WTC11 (cell line): ENCODE measurements around the gene EXOC4. TPM values are rescaled to one million over a fixed set of nuclear protein-coding genes. Genes with fewer than 3 reads are reported as not detected.

Experiments
- ATAC-seq: fragments of 200-7000 bp; cut with Tn5 transposase; 2 replicates; pipeline ENCODE4 v1.10.0; 2021; ENCODE audit warnings: mild to moderate bottlenecking, moderate library complexity
- CTCF ChIA-PET: fragments of 300-600 bp; sonication (Branson Sonifier 250); formaldehyde crosslinking; loops from one replicate; lab custom pipeline; 2021; ENCODE audit warnings: antibody characterized with exemption; lab: Charles Lee
- POLR2A ChIA-PET: fragments of 350-600 bp; sonication (Branson Sonifier 250); formaldehyde crosslinking; loops from one replicate; lab custom pipeline; 2021; ENCODE audit warnings: antibody characterized with exemption; lab: Charles Lee
- DNase-seq: peaks from one replicate; pipeline ENCODE4 v3.0.0; 2021; ENCODE audit warnings: low spot score
- H3K27ac Mint-ChIP-seq: 2 replicates; pipeline ENCODE4 v1.8.0; 2021; ENCODE audit warnings: mixed read lengths
- H3K27me3 Mint-ChIP-seq: 2 replicates; pipeline ENCODE4 v1.8.0; 2021; ENCODE audit warnings: low read depth, mild to moderate bottlenecking, moderate library complexity, mixed read lengths
- H3K36me3 Mint-ChIP-seq: 2 replicates; pipeline ENCODE4 v1.8.0; 2021; ENCODE audit warnings: mixed read lengths
- H3K4me1 Mint-ChIP-seq: 2 replicates; pipeline ENCODE4 v1.8.0; 2022; ENCODE audit warnings: mixed read lengths
- H3K4me3 Mint-ChIP-seq: 2 replicates; pipeline ENCODE4 v1.8.0; 2021; ENCODE audit warnings: mild to moderate bottlenecking, moderate library complexity, mixed read lengths
- H3K9me3 Mint-ChIP-seq: 2 replicates; pipeline ENCODE4 v1.8.0; 2021; ENCODE audit warnings: mixed read lengths
- ATF2 ChIP-seq: sonication (generic); formaldehyde crosslinking; IDR thresholded peaks from 2 replicates; pipeline ENCODE4 v1.8.1; 2022; ENCODE audit warnings: low read depth, missing genetic modification reagents, borderline replicate concordance
- ELF4 ChIP-seq: sonication (generic); formaldehyde crosslinking; IDR thresholded peaks from 2 replicates; pipeline ENCODE4 v1.8.1; 2022; ENCODE audit warnings: low read depth, mild to moderate bottlenecking, moderate library complexity, missing genetic modification reagents
- GTF2I ChIP-seq: fragments of 250-450 bp; sonication (Bioruptor Pico); conservative IDR thresholded peaks from 2 replicates; pipeline ENCODE4 v1.4.0; 2021; ENCODE audit warnings: mild to moderate bottlenecking
- IRF2 ChIP-seq: sonication (generic); formaldehyde crosslinking; IDR thresholded peaks from 2 replicates; pipeline ENCODE4 v1.8.0; 2022; ENCODE audit warnings: low read depth, missing genetic modification reagents, borderline replicate concordance
- JAZF1 ChIP-seq: fragments of 250-450 bp; sonication (Bioruptor Pico); IDR thresholded peaks from 2 replicates; pipeline ENCODE4 v1.9.0; 2021; ENCODE audit warnings: moderate library complexity, mild to moderate bottlenecking, inconsistent platforms
- NFATC4 ChIP-seq: fragments of 250-450 bp; sonication (Bioruptor Pico); IDR thresholded peaks from 2 replicates; pipeline ENCODE4 v1.9.0; 2021; ENCODE audit warnings: mild to moderate bottlenecking
- NR3C1 ChIP-seq: sonication (generic); formaldehyde crosslinking; conservative IDR thresholded peaks from 2 replicates; pipeline ENCODE4 v1.8.1; 2023; ENCODE audit warnings: low read depth, mild to moderate bottlenecking, missing genetic modification reagents
- RORB ChIP-seq: fragments of 250-450 bp; sonication (Bioruptor Pico); IDR thresholded peaks from 2 replicates; pipeline ENCODE4 v1.9.0; 2021; ENCODE audit warnings: mild to moderate bottlenecking
- SOX15 ChIP-seq: fragments of 250-450 bp; sonication (Bioruptor Pico); IDR thresholded peaks from 2 replicates; pipeline ENCODE4 v1.9.0; 2021; ENCODE audit warnings: mild to moderate bottlenecking
- SP1 ChIP-seq: sonication (generic); formaldehyde crosslinking; conservative IDR thresholded peaks from 2 replicates; pipeline ENCODE4 v1.8.1; 2022; ENCODE audit warnings: missing genetic modification reagents
- USF1 ChIP-seq: sonication (generic); formaldehyde crosslinking; IDR thresholded peaks from 2 replicates; pipeline ENCODE4 v1.8.0; 2022; ENCODE audit warnings: mild to moderate bottlenecking, missing genetic modification reagents
- USF2 ChIP-seq: sonication (generic); formaldehyde crosslinking; IDR thresholded peaks from 2 replicates; pipeline ENCODE4 v1.8.1; 2023; ENCODE audit warnings: mild to moderate bottlenecking, missing genetic modification reagents, moderate library complexity
- ZNF281 ChIP-seq: sonication (generic); formaldehyde crosslinking; IDR thresholded peaks from 2 replicates; pipeline ENCODE4 v1.8.0; 2023; ENCODE audit warnings: mild to moderate bottlenecking, missing genetic modification reagents
- ZNF396 ChIP-seq: fragments of 250-450 bp; sonication (Bioruptor Pico); IDR thresholded peaks from 2 replicates; pipeline ENCODE4 v1.8.0; 2021; ENCODE audit warnings: mild to moderate bottlenecking, moderate library complexity, borderline replicate concordance
- ZNF425 ChIP-seq: fragments of 250-450 bp; sonication (Bioruptor Pico); conservative IDR thresholded peaks from 2 replicates; pipeline ENCODE4 v1.9.0; 2021; ENCODE audit warnings: mild to moderate bottlenecking
- total RNA-seq: library from RNA; stranded (reverse); gene quantifications from 3 replicates; pipeline ENCODE4 v1.2.3, GENCODE V29; 2021
- TF ChIP-seq, protein P1 (sequence below): fragments of 250-450 bp; sonication (Bioruptor Pico); IDR thresholded peaks from 2 replicates; pipeline ENCODE4 v1.9.0; 2021; ENCODE audit warnings: moderate library complexity, mild to moderate bottlenecking, inconsistent platforms, borderline replicate concordance
- TF ChIP-seq, protein P2 (sequence below): sonication (generic); formaldehyde crosslinking; conservative IDR thresholded peaks from 2 replicates; pipeline ENCODE4 v1.8.1; 2023; ENCODE audit warnings: mild to moderate bottlenecking, low read depth, missing genetic modification reagents, moderate library complexity
- TF ChIP-seq, protein P3 (sequence below): sonication (generic); formaldehyde crosslinking; IDR thresholded peaks from 2 replicates; pipeline ENCODE4 v1.8.0; 2022; ENCODE audit warnings: missing genetic modification reagents
- TF ChIP-seq, protein P4 (sequence below): fragments of 250-450 bp; sonication (Bioruptor Pico); IDR thresholded peaks from 2 replicates; pipeline ENCODE4 v1.8.0; 2021; ENCODE audit warnings: mild to moderate bottlenecking

EXOC4 gene
- total RNA-seq, 1 experiment from 2014 or later = 62.0 TPM

GRCh38 chr7:133703547-133703946 is 450.7 kb downstream of the EXOC4 start (continued):
- no peak for TF ChIP-seq SP1 (CRISPR knock-in tag)

DNA sequence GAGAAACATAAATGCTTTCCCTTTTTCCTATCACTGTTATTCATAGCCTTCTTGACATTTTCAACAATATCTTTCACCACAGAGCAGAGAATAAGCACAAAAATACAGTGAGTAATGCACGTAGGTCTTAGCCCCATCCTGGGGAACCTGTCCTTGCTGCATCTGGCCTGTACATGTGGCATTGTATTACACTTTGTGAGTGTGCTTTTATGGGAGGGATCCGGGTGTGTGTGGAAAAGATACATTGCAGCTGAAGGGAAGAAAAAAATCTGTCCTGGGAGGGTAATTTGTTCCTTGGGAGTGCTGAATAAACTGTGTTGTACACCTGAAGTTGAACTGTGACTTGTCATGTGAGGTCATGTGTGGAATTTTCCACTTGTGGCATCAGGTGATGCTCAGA is 451.6 kb downstream of the EXOC4 start:
- Mint-ChIP-seq H3K27me3 (no peaks in the 10 kb centered on the region), H3K4me3 (no peak overlapping the region), H3K9me3 (no peaks in the 10 kb centered on the region), H3K27ac (peak overlapping the region; percentile 25; the same call in 1 of the 2 replicates), H3K36me3 (no peaks in the 10 kb centered on the region), H3K4me1 (no peaks in the 10 kb centered on the region)
- ChIA-PET CTCF (no interaction called here), POLR2A (no interaction called here)
- DNase-seq = no peak
- TF ChIP-seq IRF2 (CRISPR knock-in tag) (no peak), SOX15 (CRISPR knock-in tag) (no peak), ZNF281 (CRISPR knock-in tag) (no peak), NR3C1 (no peak), RORB (no peak), JAZF1 (CRISPR knock-in tag) (no peak), ZNF425 (CRISPR knock-in tag) (no peak), ATF2 (no peak), GTF2I (no peak), USF2 (CRISPR knock-in tag) (no peak), ZNF396 (CRISPR knock-in tag) (no peak), ELF4 (no peak), USF1 (CRISPR knock-in tag) (no peak), NFATC4 (no peak)
- TF ChIP-seq, protein P1, sequence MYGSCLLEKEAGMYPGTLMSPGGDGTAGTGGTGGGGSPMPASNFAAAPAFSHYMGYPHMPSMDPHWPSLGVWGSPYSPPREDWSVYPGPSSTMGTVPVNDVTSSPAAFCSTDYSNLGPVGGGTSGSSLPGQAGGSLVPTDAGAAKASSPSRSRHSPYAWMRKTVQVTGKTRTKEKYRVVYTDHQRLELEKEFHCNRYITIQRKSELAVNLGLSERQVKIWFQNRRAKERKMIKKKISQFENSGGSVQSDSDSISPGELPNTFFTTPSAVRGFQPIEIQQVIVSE (CRISPR knock-in tag) = no peak
- TF ChIP-seq, protein P2, sequence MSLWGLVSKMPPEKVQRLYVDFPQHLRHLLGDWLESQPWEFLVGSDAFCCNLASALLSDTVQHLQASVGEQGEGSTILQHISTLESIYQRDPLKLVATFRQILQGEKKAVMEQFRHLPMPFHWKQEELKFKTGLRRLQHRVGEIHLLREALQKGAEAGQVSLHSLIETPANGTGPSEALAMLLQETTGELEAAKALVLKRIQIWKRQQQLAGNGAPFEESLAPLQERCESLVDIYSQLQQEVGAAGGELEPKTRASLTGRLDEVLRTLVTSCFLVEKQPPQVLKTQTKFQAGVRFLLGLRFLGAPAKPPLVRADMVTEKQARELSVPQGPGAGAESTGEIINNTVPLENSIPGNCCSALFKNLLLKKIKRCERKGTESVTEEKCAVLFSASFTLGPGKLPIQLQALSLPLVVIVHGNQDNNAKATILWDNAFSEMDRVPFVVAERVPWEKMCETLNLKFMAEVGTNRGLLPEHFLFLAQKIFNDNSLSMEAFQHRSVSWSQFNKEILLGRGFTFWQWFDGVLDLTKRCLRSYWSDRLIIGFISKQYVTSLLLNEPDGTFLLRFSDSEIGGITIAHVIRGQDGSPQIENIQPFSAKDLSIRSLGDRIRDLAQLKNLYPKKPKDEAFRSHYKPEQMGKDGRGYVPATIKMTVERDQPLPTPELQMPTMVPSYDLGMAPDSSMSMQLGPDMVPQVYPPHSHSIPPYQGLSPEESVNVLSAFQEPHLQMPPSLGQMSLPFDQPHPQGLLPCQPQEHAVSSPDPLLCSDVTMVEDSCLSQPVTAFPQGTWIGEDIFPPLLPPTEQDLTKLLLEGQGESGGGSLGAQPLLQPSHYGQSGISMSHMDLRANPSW = no peak
- TF ChIP-seq, protein P3, sequence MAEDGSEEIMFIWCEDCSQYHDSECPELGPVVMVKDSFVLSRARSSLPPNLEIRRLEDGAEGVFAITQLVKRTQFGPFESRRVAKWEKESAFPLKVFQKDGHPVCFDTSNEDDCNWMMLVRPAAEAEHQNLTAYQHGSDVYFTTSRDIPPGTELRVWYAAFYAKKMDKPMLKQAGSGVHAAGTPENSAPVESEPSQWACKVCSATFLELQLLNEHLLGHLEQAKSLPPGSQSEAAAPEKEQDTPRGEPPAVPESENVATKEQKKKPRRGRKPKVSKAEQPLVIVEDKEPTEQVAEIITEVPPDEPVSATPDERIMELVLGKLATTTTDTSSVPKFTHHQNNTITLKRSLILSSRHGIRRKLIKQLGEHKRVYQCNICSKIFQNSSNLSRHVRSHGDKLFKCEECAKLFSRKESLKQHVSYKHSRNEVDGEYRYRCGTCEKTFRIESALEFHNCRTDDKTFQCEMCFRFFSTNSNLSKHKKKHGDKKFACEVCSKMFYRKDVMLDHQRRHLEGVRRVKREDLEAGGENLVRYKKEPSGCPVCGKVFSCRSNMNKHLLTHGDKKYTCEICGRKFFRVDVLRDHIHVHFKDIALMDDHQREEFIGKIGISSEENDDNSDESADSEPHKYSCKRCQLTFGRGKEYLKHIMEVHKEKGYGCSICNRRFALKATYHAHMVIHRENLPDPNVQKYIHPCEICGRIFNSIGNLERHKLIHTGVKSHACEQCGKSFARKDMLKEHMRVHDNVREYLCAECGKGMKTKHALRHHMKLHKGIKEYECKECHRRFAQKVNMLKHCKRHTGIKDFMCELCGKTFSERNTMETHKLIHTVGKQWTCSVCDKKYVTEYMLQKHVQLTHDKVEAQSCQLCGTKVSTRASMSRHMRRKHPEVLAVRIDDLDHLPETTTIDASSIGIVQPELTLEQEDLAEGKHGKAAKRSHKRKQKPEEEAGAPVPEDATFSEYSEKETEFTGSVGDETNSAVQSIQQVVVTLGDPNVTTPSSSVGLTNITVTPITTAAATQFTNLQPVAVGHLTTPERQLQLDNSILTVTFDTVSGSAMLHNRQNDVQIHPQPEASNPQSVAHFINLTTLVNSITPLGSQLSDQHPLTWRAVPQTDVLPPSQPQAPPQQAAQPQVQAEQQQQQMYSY (CRISPR knock-in tag) = no peak
- TF ChIP-seq, protein P4, sequence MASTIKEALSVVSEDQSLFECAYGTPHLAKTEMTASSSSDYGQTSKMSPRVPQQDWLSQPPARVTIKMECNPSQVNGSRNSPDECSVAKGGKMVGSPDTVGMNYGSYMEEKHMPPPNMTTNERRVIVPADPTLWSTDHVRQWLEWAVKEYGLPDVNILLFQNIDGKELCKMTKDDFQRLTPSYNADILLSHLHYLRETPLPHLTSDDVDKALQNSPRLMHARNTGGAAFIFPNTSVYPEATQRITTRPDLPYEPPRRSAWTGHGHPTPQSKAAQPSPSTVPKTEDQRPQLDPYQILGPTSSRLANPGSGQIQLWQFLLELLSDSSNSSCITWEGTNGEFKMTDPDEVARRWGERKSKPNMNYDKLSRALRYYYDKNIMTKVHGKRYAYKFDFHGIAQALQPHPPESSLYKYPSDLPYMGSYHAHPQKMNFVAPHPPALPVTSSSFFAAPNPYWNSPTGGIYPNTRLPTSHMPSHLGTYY = no peak
- ATAC-seq = no peak
